ENCODE measurements around the gene LMOD2. TPM values are rescaled to one million over a fixed set of nuclear protein-coding genes. Genes with fewer than 3 reads are reported as not detected.

Gene LMOD2
- total and polyA plus RNA-seq, 2 experiments from 2014 or later, result not detected

GRCh38 chr7:123662293-123662692, 6.6 kb downstream of the LMOD2 start:
- Mint-ChIP-seq H3K36me3 (ENCODE audit: low read depth) (no peaks in the 10 kb centered on the region; the same call in 2 of the 3 replicates), H3K4me1 (peaks cover 22% of the 10 kb centered on the region), H3K27me3 (ENCODE audit: insufficient read depth, low read depth, poor library complexity) (peaks cover 6% of the 10 kb centered on the region), H3K9me3 (no peaks in the 10 kb centered on the region), H3K4me3 (no peak overlapping the region), H3K27ac (no peak overlapping the region)
- no peaks in the 10 kb centered on the region for H4K20me1 ChIP-seq (replicated peaks; ENCODE audit: insufficient read depth)
- TF ChIP-seq EZH2phosphoT487 (IDR thresholded peaks at IDR 0.05; ENCODE audit: unreplicated experiment) (no peak), POLR2AphosphoS5 (IDR thresholded peaks at IDR 0.05; ENCODE audit: low read depth) (no peak), ZNF331 (CRISPR knock-in tag; IDR thresholded peaks at IDR 0.05; ENCODE audit: low read depth) (no peak), ETS1 (IDR thresholded peaks at IDR 0.05) (no peak), ZNF114 (CRISPR knock-in tag; IDR thresholded peaks at IDR 0.05) (no peak)
- no peaks in the 10 kb centered on the region for H3K36me3 ChIP-seq (ENCODE audit: insufficient read depth)
- H3K27me3 ChIP-seq (ENCODE audit: insufficient read depth), result no peaks in the 10 kb centered on the region
- no peaks in the 10 kb centered on the region for H3K79me2 ChIP-seq (replicated peaks; ENCODE audit: insufficient read depth)
- H3K27ac ChIP-seq (ENCODE audit: low read depth), result no peak overlapping the region
- H3K4me2 ChIP-seq, result no peak overlapping the region
- H2AFZ ChIP-seq, result peak overlapping the region; percentile 38
- ATAC-seq, result no peak
- peaks cover 7% of the 10 kb centered on the region for H3K9me2 ChIP-seq (ENCODE audit: insufficient read depth)
- no peaks in the 10 kb centered on the region for H3F3A ChIP-seq (replicated peaks; ENCODE audit: low read depth)
- H3K4me1 ChIP-seq (ENCODE audit: insufficient read depth), result peaks cover 18% of the 10 kb centered on the region; the same call in 1 of the 2 replicates
- no peak overlapping the region for H3K4me3 ChIP-seq
- no peak for DNase-seq (ENCODE audit: low spot score)

- no peak overlapping the region for H3K4me3 Mint-ChIP-seq
- TF ChIP-seq STAT1 (IDR thresholded peaks at IDR 0.05; ENCODE audit: unreplicated experiment), result no peak
- no peak overlapping the region for H3K4me2 ChIP-seq
- no peaks in the 10 kb centered on the region for H4K20me1 ChIP-seq (replicated peaks; ENCODE audit: insufficient read depth)
- peaks cover 22% of the 10 kb centered on the region for H3K4me1 Mint-ChIP-seq
- H3K36me3 Mint-ChIP-seq (ENCODE audit: low read depth), result no peaks in the 10 kb centered on the region; the same call in 2 of the 3 replicates
- H3K4me3 ChIP-seq, result no peak overlapping the region
- H3K27me3 Mint-ChIP-seq (ENCODE audit: insufficient read depth, low read depth, poor library complexity), result peaks cover 6% of the 10 kb centered on the region
- H3F3A ChIP-seq (replicated peaks; ENCODE audit: low read depth), result no peaks in the 10 kb centered on the region
- H3K27ac Mint-ChIP-seq, result no peak overlapping the region
- H3K79me2 ChIP-seq (replicated peaks; ENCODE audit: insufficient read depth), result no peaks in the 10 kb centered on the region
- ATAC-seq, result peak; percentile 25; the same call in 1 of the 3 replicates
- no peak overlapping the region for H3K27ac ChIP-seq (ENCODE audit: low read depth)
- no peak for DNase-seq (ENCODE audit: low spot score)
- no peaks in the 10 kb centered on the region for H3K27me3 ChIP-seq (ENCODE audit: insufficient read depth)
- peaks cover 5% of the 10 kb centered on the region for H3K9me2 ChIP-seq (ENCODE audit: insufficient read depth)
- no peaks in the 10 kb centered on the region for H3K9me3 Mint-ChIP-seq
- H3K4me1 ChIP-seq (ENCODE audit: insufficient read depth), result peaks cover 17% of the 10 kb centered on the region; the same call in 1 of the 2 replicates
- no peaks in the 10 kb centered on the region for H3K36me3 ChIP-seq (ENCODE audit: insufficient read depth)
- H2AFZ ChIP-seq, result peak overlapping the region; percentile 78
Measured at GRCh38 chr7:123662755-123663154, 7.1 kb downstream of the LMOD2 start.

- H4K20me1 ChIP-seq (replicated peaks; ENCODE audit: insufficient read depth), result no peaks in the 10 kb centered on the region
- no peak for TF ChIP-seq CREB1 (CRISPR knock-in tag; IDR thresholded peaks at IDR 0.05; ENCODE audit: low read depth)
- no peak for TF ChIP-seq ETS1 (IDR thresholded peaks at IDR 0.05)
- no peak for TF ChIP-seq EZH2phosphoT487 (IDR thresholded peaks at IDR 0.05; ENCODE audit: unreplicated experiment)
- TF ChIP-seq POLR2AphosphoS5 (IDR thresholded peaks at IDR 0.05; ENCODE audit: low read depth), result no peak
- no peak for TF ChIP-seq ZNF462 (CRISPR knock-in tag; IDR thresholded peaks at IDR 0.05)
- TF ChIP-seq ZNF331 (CRISPR knock-in tag; IDR thresholded peaks at IDR 0.05; ENCODE audit: low read depth), result no peak
Measured at GRCh38 chr7:123663200-123663599, 7.5 kb downstream of the LMOD2 start.

More at GRCh38 chr7:123663200-123663599, 7.5 kb downstream of the LMOD2 start:
- Mint-ChIP-seq H3K9me3 (no peaks in the 10 kb centered on the region), H3K27ac (no peak overlapping the region), H3K4me1 (peaks cover 22% of the 10 kb centered on the region), H3K36me3 (ENCODE audit: low read depth) (no peaks in the 10 kb centered on the region; the same call in 2 of the 3 replicates), H3K4me3 (no peak overlapping the region), H3K27me3 (ENCODE audit: insufficient read depth, low read depth, poor library complexity) (peaks cover 6% of the 10 kb centered on the region)
- DNase-seq (ENCODE audit: low spot score) (no peak), ATAC-seq (no peak)
- H3K27ac ChIP-seq (ENCODE audit: low read depth), result no peak overlapping the region
- no peaks in the 10 kb centered on the region for H3K27me3 ChIP-seq (ENCODE audit: insufficient read depth)
- H3K36me3 ChIP-seq (ENCODE audit: insufficient read depth), result no peaks in the 10 kb centered on the region
- H3K9me2 ChIP-seq (ENCODE audit: insufficient read depth), result peaks cover 5% of the 10 kb centered on the region
- H3K4me2 ChIP-seq, result no peak overlapping the region
- H3K4me3 ChIP-seq, result no peak overlapping the region
- peaks cover 17% of the 10 kb centered on the region; the same call in 1 of the 2 replicates for H3K4me1 ChIP-seq (ENCODE audit: insufficient read depth)
- no peaks in the 10 kb centered on the region for H3K79me2 ChIP-seq (replicated peaks; ENCODE audit: insufficient read depth)
- H3F3A ChIP-seq (replicated peaks; ENCODE audit: low read depth), result no peaks in the 10 kb centered on the region
- peak overlapping the region; percentile 78 for H2AFZ ChIP-seq
